Measurements from ENCODE around the gene WFIKKN1. TPM values are rescaled to one million over a fixed set of nuclear protein-coding genes. Genes with fewer than 3 reads are reported as not detected.

Gene WFIKKN1
- total and polyA plus RNA-seq, 2 of the 13 experiments (the other 11 are each of a cell fraction or from before 2014, with no cell fraction given) = 1.7 to 4.9 TPM

DNA sequence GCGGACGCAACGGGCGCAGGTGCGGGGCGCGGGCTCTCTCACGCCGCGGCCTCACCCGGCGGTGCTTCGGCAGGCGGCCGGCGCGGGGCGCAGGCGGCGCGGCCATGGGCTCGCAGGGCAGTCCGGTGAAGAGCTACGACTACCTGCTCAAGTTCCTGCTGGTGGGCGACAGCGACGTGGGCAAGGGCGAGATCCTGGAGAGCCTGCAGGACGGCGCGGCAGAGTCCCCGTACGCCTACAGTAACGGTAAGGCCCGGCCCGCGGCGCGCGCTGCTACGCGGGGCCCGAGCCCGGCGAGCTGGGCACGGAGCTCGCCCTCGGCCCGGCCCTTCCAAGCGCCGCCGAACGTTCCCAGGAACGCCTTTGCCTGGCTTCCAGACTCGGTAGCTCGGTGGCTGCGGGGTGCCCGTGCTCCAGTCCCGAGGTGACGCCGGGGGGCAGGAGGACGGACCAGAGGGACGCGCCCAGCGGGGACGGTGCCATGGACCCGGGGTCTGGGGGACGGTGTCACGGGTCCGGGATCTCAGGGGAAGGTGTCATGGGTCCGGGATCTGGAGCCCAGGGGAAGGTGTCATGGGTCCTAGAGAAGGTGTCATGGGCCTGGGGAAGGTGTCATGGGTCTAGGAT is 40.5 kb upstream of the WFIKKN1 start (continued):
- TF ChIP-seq, protein P1, sequence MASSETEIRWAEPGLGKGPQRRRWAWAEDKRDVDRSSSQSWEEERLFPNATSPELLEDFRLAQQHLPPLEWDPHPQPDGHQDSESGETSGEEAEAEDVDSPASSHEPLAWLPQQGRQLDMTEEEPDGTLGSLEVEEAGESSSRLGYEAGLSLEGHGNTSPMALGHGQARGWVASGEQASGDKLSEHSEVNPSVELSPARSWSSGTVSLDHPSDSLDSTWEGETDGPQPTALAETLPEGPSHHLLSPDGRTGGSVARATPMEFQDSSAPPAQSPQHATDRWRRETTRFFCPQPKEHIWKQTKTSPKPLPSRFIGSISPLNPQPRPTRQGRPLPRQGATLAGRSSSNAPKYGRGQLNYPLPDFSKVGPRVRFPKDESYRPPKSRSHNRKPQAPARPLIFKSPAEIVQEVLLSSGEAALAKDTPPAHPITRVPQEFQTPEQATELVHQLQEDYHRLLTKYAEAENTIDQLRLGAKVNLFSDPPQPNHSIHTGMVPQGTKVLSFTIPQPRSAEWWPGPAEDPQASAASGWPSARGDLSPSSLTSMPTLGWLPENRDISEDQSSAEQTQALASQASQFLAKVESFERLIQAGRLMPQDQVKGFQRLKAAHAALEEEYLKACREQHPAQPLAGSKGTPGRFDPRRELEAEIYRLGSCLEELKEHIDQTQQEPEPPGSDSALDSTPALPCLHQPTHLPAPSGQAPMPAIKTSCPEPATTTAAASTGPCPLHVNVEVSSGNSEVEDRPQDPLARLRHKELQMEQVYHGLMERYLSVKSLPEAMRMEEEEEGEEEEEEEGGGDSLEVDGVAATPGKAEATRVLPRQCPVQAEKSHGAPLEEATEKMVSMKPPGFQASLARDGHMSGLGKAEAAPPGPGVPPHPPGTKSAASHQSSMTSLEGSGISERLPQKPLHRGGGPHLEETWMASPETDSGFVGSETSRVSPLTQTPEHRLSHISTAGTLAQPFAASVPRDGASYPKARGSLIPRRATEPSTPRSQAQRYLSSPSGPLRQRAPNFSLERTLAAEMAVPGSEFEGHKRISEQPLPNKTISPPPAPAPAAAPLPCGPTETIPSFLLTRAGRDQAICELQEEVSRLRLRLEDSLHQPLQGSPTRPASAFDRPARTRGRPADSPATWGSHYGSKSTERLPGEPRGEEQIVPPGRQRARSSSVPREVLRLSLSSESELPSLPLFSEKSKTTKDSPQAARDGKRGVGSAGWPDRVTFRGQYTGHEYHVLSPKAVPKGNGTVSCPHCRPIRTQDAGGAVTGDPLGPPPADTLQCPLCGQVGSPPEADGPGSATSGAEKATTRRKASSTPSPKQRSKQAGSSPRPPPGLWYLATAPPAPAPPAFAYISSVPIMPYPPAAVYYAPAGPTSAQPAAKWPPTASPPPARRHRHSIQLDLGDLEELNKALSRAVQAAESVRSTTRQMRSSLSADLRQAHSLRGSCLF (CRISPR knock-in tag; IDR thresholded peaks at IDR 0.05; ENCODE audit: borderline replicate concordance) = no peak
- TF ChIP-seq PITX1 (CRISPR knock-in tag; IDR thresholded peaks at IDR 0.05) = peak; percentile 29; the same call in 1 of the 2 replicates
- peak; percentile 41 for TF ChIP-seq SAP130 (CRISPR knock-in tag; IDR thresholded peaks at IDR 0.05; ENCODE audit: low read depth)
- TF ChIP-seq ZSCAN21 (CRISPR knock-in tag; IDR thresholded peaks at IDR 0.05; ENCODE audit: borderline replicate concordance) = peak; percentile 63; the same call in 1 of the 2 replicates
- 0 out of 2 replicates have a peak, but pooled peaks have one; percentile 47 for TF ChIP-seq ZFX (CRISPR knock-in tag; IDR thresholded peaks at IDR 0.05; ENCODE audit: low read depth)
- no peak for TF ChIP-seq FOXA3 (CRISPR knock-in tag; IDR thresholded peaks at IDR 0.05)
- TF ChIP-seq SALL2 (CRISPR knock-in tag; IDR thresholded peaks at IDR 0.05) = peak; percentile 68
- TF ChIP-seq ZNF253 (CRISPR knock-in tag; IDR thresholded peaks at IDR 0.05; ENCODE audit: borderline replicate concordance) = 0 out of 2 replicates have a peak, but pooled peaks have one; percentile 47
- TF ChIP-seq SRY (CRISPR knock-in tag; IDR thresholded peaks at IDR 0.05) = peak; percentile 70; the same call in 1 of the 2 replicates
- TF ChIP-seq, protein P2, sequence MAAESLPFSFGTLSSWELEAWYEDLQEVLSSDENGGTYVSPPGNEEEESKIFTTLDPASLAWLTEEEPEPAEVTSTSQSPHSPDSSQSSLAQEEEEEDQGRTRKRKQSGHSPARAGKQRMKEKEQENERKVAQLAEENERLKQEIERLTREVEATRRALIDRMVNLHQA (CRISPR knock-in tag; IDR thresholded peaks at IDR 0.05) = no peak
- TF ChIP-seq ZNF484 (CRISPR knock-in tag; IDR thresholded peaks at IDR 0.05; ENCODE audit: borderline replicate concordance, low read depth) = no peak
- no peak for TF ChIP-seq ZNF383 (CRISPR knock-in tag; IDR thresholded peaks at IDR 0.05; ENCODE audit: borderline replicate concordance)
- TF ChIP-seq ZNF451 (CRISPR knock-in tag; IDR thresholded peaks at IDR 0.05) = peak; percentile 38; the same call in 1 of the 2 replicates
- TF ChIP-seq, protein P3, sequence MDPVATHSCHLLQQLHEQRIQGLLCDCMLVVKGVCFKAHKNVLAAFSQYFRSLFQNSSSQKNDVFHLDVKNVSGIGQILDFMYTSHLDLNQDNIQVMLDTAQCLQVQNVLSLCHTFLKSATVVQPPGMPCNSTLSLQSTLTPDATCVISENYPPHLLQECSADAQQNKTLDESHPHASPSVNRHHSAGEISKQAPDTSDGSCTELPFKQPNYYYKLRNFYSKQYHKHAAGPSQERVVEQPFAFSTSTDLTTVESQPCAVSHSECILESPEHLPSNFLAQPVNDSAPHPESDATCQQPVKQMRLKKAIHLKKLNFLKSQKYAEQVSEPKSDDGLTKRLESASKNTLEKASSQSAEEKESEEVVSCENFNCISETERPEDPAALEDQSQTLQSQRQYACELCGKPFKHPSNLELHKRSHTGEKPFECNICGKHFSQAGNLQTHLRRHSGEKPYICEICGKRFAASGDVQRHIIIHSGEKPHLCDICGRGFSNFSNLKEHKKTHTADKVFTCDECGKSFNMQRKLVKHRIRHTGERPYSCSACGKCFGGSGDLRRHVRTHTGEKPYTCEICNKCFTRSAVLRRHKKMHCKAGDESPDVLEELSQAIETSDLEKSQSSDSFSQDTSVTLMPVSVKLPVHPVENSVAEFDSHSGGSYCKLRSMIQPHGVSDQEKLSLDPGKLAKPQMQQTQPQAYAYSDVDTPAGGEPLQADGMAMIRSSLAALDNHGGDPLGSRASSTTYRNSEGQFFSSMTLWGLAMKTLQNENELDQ (CRISPR knock-in tag; IDR thresholded peaks at IDR 0.05; ENCODE audit: borderline replicate concordance) = no peak
- TF ChIP-seq, protein P4, sequence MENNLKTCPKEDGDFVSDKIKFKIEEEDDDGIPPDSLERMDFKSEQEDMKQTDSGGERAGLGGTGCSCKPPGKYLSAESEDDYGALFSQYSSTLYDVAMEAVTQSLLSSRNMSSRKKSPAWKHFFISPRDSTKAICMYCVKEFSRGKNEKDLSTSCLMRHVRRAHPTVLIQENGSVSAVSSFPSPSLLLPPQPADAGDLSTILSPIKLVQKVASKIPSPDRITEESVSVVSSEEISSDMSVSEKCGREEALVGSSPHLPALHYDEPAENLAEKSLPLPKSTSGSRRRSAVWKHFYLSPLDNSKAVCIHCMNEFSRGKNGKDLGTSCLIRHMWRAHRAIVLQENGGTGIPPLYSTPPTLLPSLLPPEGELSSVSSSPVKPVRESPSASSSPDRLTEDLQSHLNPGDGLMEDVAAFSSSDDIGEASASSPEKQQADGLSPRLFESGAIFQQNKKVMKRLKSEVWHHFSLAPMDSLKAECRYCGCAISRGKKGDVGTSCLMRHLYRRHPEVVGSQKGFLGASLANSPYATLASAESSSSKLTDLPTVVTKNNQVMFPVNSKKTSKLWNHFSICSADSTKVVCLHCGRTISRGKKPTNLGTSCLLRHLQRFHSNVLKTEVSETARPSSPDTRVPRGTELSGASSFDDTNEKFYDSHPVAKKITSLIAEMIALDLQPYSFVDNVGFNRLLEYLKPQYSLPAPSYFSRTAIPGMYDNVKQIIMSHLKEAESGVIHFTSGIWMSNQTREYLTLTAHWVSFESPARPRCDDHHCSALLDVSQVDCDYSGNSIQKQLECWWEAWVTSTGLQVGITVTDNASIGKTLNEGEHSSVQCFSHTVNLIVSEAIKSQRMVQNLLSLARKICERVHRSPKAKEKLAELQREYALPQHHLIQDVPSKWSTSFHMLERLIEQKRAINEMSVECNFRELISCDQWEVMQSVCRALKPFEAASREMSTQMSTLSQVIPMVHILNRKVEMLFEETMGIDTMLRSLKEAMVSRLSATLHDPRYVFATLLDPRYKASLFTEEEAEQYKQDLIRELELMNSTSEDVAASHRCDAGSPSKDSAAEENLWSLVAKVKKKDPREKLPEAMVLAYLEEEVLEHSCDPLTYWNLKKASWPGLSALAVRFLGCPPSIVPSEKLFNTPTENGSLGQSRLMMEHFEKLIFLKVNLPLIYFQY (CRISPR knock-in tag; IDR thresholded peaks at IDR 0.05; ENCODE audit: borderline replicate concordance) = no peak
- no peak for TF ChIP-seq KDM4B (CRISPR knock-in tag; IDR thresholded peaks at IDR 0.05)
- TF ChIP-seq ZNF614 (CRISPR knock-in tag; IDR thresholded peaks at IDR 0.05; ENCODE audit: borderline replicate concordance) = no peak
- 0 out of 2 replicates have a peak, but pooled peaks have one; percentile 47 for TF ChIP-seq ZNF468 (CRISPR knock-in tag; IDR thresholded peaks at IDR 0.05)
